ENCODE measurements around the gene PLB1. TPM values are rescaled to one million over a fixed set of nuclear protein-coding genes. Genes with fewer than 3 reads are reported as not detected.

Gene PLB1, protein sequence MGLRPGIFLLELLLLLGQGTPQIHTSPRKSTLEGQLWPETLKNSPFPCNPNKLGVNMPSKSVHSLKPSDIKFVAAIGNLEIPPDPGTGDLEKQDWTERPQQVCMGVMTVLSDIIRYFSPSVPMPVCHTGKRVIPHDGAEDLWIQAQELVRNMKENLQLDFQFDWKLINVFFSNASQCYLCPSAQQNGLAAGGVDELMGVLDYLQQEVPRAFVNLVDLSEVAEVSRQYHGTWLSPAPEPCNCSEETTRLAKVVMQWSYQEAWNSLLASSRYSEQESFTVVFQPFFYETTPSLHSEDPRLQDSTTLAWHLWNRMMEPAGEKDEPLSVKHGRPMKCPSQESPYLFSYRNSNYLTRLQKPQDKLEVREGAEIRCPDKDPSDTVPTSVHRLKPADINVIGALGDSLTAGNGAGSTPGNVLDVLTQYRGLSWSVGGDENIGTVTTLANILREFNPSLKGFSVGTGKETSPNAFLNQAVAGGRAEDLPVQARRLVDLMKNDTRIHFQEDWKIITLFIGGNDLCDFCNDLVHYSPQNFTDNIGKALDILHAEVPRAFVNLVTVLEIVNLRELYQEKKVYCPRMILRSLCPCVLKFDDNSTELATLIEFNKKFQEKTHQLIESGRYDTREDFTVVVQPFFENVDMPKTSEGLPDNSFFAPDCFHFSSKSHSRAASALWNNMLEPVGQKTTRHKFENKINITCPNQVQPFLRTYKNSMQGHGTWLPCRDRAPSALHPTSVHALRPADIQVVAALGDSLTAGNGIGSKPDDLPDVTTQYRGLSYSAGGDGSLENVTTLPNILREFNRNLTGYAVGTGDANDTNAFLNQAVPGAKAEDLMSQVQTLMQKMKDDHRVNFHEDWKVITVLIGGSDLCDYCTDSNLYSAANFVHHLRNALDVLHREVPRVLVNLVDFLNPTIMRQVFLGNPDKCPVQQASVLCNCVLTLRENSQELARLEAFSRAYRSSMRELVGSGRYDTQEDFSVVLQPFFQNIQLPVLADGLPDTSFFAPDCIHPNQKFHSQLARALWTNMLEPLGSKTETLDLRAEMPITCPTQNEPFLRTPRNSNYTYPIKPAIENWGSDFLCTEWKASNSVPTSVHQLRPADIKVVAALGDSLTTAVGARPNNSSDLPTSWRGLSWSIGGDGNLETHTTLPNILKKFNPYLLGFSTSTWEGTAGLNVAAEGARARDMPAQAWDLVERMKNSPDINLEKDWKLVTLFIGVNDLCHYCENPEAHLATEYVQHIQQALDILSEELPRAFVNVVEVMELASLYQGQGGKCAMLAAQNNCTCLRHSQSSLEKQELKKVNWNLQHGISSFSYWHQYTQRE (N-terminal part only)
- total RNA-seq = under 1 TPM; 0.64 to 0.85 TPM

DNA sequence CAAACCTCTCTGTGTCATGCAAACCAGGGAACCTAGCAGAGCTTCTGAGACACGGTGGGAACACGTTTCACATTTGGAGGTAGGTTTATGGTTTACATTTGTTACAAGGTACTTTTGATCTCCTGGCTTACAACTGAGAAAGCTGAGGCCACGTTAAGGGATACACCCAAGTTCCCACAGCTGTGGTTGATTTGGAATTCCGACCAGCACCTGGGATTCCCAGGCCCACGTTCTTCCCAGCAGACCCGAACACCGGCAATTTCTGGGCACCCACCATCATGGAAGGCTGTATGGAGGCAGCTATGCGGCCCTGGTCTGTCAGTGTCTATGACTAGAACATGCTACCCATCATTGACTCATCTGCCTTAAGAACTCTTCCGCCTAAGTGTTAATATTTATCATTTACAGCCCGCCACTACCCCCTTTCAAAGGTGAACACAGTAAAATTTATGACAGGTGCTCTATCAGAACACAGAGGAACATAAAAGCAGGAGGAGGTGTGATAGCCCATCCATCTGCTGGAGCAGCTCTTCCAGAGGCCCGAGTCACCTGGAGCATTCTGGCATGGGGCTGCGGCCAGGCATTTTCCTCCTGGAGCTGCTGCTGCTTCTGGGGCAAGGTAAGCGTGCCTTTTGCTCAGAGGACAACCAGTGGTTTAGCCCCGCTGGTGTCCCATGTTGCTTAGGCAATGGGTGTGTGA lies at the start of gene PLB1:
Gene PLB1, plus strand, starts transcription at position 510 of the 700 bp plus-strand sequence. Its CDS starts 55 bp downstream, at position 565.
- Mint-ChIP-seq H3K9me3 (no peaks in the 10 kb centered on the region), H3K4me1 (ENCODE audit: low read depth) (no peaks in the 10 kb centered on the region), H3K36me3 (no peaks in the 10 kb centered on the region), H3K27me3 (peaks cover 2% of the 10 kb centered on the region), H3K4me3 (no peak within 1 kb of the TSS), H3K27ac (no peak within 1 kb of the TSS)
- DNase-seq = no peak
- intact Hi-C loops (cut with micrococcal nuclease) = no loop called here
- ChIA-PET POLR2A (no interaction called here), CTCF (no interaction called here)

DNA sequence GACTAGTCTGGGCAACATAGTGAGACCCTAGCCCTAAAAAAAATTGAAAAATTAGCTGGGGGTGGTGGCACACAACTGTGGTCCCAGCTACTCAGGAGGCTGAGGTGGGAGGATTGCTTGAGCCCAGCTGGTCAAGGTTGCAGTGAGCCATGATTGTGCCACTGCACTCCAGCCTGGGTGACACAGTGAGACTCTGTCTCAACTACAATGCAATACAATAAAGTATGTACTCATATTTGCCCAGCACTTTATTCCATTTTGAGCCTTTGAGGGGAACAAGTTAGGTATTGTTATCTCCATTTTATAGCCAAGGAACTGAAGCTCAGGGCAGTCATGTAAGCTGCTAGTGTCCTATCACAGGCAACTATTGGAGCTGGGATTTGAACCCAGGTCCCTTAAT lies 49.3 kb upstream of the PLB1 start:
- Mint-ChIP-seq H3K27ac (peak overlapping the region; percentile 99), H3K36me3 (peaks cover 2% of the 10 kb centered on the region), H3K27me3 (peaks cover 4% of the 10 kb centered on the region), H3K4me3 (no peak overlapping the region), H3K9me3 (no peaks in the 10 kb centered on the region), H3K4me1 (ENCODE audit: low read depth) (peaks cover 91% of the 10 kb centered on the region)
- CTCF ChIA-PET = interaction anchor here (0.8 to 2.6 kb wide), 6 partner anchors 11 to 763 kb away, joined by 3 to 17 read pairs (median 6); no protein-coding TSS in a partner anchor
- no peak for DNase-seq
- POLR2A ChIA-PET = interaction anchor here (0.6 to 2.1 kb wide), 6 partner anchors 8 to 56 kb away, joined by 3 to 12 read pairs (median 4); no protein-coding TSS in a partner anchor
- intact Hi-C loops (cut with micrococcal nuclease) = loop anchor here (1.0 to 5.0 kb wide), 4 partner anchors 19 to 724 kb away; partner anchors contain the start of gene MRPL33

DNA sequence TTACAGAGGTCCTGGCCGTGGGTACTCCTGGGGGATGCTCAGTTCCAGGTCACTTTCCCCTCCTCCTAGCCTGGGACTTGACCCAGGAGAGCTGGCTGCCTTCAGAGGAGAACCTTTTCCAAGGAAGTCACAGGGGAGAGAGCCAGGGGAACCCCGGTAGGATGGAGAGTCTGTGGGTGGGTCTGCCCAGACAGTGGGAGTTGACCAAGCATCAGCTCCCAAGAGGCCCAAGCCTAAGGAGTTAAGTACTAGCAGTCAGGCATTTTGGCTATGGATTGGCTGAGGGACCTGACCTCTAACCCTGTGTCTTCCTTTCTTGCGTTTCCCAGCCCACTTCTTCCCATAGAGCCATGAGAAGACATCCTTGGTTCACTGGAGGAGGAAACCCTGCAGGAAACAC lies 48.8 kb upstream of the PLB1 start:
- H3K27ac Mint-ChIP-seq = peak overlapping the region; percentile 99
- no peak overlapping the region for H3K4me3 Mint-ChIP-seq
- intact Hi-C loops (cut with micrococcal nuclease) = loop anchor here (5.0 kb wide), 3 partner anchors 590 to 725 kb away; partner anchors contain the start of gene MRPL33

DNA sequence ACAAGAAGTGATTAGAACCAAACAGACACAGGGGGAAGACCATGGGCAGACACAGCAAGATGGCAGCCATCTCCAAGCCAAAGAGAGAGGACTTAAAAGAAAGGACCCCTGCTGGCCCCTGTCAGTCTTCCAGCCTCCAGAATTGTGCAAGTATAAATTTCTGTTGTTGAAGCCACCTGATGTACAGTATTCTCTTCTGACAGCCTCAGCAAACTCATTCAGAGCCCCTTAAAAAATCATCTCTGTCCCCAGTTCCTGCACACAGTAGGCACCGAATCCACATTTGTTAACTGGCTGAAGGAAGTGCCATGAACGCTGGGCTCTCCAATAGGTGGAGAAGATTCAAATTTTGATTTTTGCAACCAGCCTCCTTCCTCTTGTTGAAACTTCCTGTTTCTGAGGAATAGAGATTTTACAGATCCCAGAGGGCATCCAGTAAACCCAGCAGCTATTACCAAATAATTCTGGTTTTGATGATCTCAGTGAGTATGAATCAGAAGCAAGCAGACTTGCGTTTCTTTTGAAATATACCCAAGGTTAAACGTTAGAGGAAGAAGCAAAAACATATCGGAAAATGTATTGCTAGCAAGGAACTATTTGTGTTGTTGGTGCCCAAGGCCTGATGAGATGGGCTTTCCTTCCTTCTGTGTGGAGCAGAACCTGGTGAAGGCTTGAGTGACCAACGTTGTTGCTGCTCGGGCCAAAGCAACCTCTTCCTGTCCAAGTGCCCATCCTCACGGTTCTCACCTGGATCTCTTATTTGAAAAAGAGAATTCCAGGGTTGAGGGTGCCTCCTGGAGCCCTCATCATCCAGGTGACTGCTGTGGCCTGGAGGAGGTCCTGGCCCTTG lies 47.7 kb upstream of the PLB1 start:
- Mint-ChIP-seq H3K36me3 (peaks cover 2% of the 10 kb centered on the region), H3K4me3 (peak overlapping the region; percentile 47), H3K27ac (peak overlapping the region; percentile 99), H3K9me3 (no peaks in the 10 kb centered on the region), H3K4me1 (ENCODE audit: low read depth) (peaks cover 85% of the 10 kb centered on the region), H3K27me3 (no peaks in the 10 kb centered on the region)
- peak; percentile 51 for DNase-seq
- intact Hi-C loops (cut with micrococcal nuclease) = loop anchor here (1.0 to 5.0 kb wide), 9 partner anchors 24 to 810 kb away; partner anchors contain the start of genes BABAM2, MRPL33 and RBKS
- POLR2A ChIA-PET = interaction anchor here (0.8 to 3.2 kb wide), 9 partner anchors 23 to 694 kb away, joined by 3 to 37 read pairs (median 4); partner anchors contain the start of genes BABAM2, FOSL2 and RBKS
- CTCF ChIA-PET = interaction anchor here (2.4 kb wide), 1 partner anchor 765 kb away, joined by 10 read pairs; no protein-coding TSS in a partner anchor

More for the DNA sequence above, 48.8 kb upstream of the PLB1 start:
- ChIA-PET CTCF (interaction anchor here (0.9 to 2.6 kb wide), 4 partner anchors 12 to 764 kb away, joined by 3 to 17 read pairs (median 9); no protein-coding TSS in a partner anchor), POLR2A (interaction anchor here (0.6 to 2.1 kb wide), 2 partner anchors 54 to 56 kb away, joined by 3 to 12 read pairs; no protein-coding TSS in a partner anchor)
- H3K4me1 Mint-ChIP-seq (ENCODE audit: low read depth) = peaks cover 86% of the 10 kb centered on the region
- no peaks in the 10 kb centered on the region for H3K27me3 Mint-ChIP-seq
- peaks cover 2% of the 10 kb centered on the region for H3K36me3 Mint-ChIP-seq
- DNase-seq = no peak
- no peaks in the 10 kb centered on the region for H3K9me3 Mint-ChIP-seq

DNA sequence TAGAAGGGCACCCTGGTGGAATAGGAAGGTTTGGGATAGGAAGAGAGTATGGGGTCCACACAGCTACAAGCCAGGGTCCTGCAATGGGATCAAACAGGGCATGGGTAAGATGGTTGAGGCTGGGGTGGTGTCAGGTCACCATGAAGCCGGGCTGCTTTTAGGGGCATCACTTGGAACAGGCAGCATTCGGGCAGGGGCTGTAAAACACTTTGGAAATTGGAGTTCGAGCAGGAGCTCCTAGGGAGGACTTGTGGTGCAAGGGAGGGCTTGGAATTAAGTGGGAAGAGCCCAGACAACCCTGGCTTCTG lies 47.1 kb upstream of the PLB1 start:
- Mint-ChIP-seq H3K4me1 (ENCODE audit: low read depth) (peaks cover 82% of the 10 kb centered on the region), H3K27me3 (no peaks in the 10 kb centered on the region), H3K9me3 (no peaks in the 10 kb centered on the region), H3K36me3 (no peaks in the 10 kb centered on the region), H3K4me3 (peak overlapping the region; percentile 47), H3K27ac (peak overlapping the region; percentile 99)
- CTCF ChIA-PET = interaction anchor here (1.4 to 1.5 kb wide), 2 partner anchors 12 to 726 kb away, joined by 3 to 5 read pairs; no protein-coding TSS in a partner anchor
- no peak for DNase-seq
- POLR2A ChIA-PET = interaction anchor here (0.8 to 3.2 kb wide), 12 partner anchors 24 to 695 kb away, joined by 3 to 37 read pairs (median 4); partner anchors contain the start of genes BABAM2, FOSL2 and RBKS
- intact Hi-C loops (cut with micrococcal nuclease) = loop anchor here (1.0 to 5.0 kb wide), 10 partner anchors 24 to 810 kb away; partner anchors contain the start of genes BABAM2, MRPL33 and RBKS

DNA sequence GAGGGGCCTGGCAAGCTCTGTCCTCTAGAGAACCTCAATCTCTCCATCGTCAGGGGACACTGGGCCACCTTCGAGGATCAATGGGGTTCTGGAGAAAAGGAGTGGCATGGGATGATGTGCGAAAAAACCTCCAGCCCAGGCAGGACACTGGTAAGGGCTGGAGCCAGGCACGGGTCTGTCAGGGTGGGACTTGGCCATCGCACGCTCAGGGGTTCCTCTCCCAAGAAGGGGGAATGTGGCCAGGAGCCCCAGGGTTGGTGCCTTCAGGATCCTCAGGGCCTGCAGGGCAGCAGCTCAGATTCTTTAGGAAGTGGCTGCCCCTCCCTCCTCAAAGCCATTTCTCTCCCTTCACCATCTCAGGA lies 46.8 kb upstream of the PLB1 start:
- POLR2A ChIA-PET = interaction anchor here (0.7 to 3.2 kb wide), 15 partner anchors 17 to 695 kb away, joined by 3 to 37 read pairs (median 4); partner anchors contain the start of genes BABAM2, FOSL2 and RBKS
- H3K27ac Mint-ChIP-seq = peak overlapping the region; percentile 99
- no peaks in the 10 kb centered on the region for H3K36me3 Mint-ChIP-seq
- H3K9me3 Mint-ChIP-seq = no peaks in the 10 kb centered on the region
- peaks cover 80% of the 10 kb centered on the region for H3K4me1 Mint-ChIP-seq (ENCODE audit: low read depth)
- CTCF ChIA-PET = interaction anchor here (0.6 to 2.2 kb wide), 6 partner anchors 12 to 726 kb away, joined by 3 to 8 read pairs (median 3); partner anchors contain the start of gene FOSL2
- H3K4me3 Mint-ChIP-seq = no peak overlapping the region
- H3K27me3 Mint-ChIP-seq = no peaks in the 10 kb centered on the region
- intact Hi-C loops (cut with micrococcal nuclease) = loop anchor here (1.0 to 5.0 kb wide), 6 partner anchors 173 to 727 kb away; partner anchors contain the start of genes BABAM2, MRPL33 and RBKS
- no peak for DNase-seq

DNA sequence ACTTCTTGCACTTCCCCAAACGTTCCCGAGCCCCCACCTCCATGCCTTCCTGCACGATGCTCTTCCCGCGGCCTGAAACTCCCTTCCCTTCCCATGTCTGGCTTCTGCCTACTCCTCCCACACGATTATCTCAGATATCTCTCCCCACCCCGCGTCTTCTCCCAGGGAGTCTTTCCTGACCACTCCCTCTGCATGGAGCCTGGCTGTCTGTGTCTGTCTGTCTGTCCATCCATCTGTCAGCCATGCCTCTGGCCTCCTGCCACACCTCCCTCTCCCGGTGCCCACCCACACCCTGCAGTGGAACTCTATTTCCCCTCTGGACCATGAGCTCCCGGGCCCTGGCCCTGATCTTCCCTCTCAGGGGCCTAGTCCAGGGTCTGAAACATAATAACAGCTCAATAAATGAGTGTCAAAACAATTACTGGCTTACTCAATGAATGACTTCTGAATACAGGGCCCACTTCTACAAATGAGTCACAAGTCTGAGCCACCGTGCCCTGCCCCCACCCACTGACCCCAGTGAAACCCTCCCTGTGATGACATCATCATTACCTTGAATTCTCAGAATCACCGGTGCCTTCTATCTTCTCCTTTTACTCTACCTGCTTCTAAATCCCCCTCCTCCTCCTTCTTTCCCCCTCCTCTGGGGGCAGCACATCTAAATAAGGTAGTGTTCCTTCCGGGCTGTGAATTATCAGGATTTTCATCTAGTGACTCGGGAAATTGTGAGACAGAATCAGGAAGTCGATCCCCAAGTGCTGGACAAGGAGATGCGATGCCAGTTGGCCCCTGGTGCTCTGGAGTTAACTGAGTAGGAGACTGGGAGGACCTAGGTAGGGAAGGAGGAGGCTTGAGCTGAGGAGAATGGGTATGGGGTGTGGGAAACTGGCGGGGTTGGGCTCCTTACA lies 46.1 kb upstream of the PLB1 start:
- Mint-ChIP-seq H3K4me1 (ENCODE audit: low read depth) (peaks cover 73% of the 10 kb centered on the region), H3K36me3 (no peaks in the 10 kb centered on the region), H3K27me3 (no peaks in the 10 kb centered on the region), H3K27ac (peak overlapping the region; percentile 99), H3K4me3 (peak overlapping the region; percentile 79), H3K9me3 (no peaks in the 10 kb centered on the region)
- intact Hi-C loops (cut with micrococcal nuclease) = loop anchor here (1.0 to 5.0 kb wide), 8 partner anchors 39 to 747 kb away; partner anchors contain the start of genes BABAM2, MRPL33 and RBKS
- ChIA-PET POLR2A (interaction anchor here (0.7 to 3.2 kb wide), 14 partner anchors 16 to 696 kb away, joined by 3 to 37 read pairs (median 4); partner anchors contain the start of genes BABAM2, FOSL2 and RBKS), CTCF (interaction anchor here (0.6 to 2.2 kb wide), 6 partner anchors 11 to 727 kb away, joined by 3 to 8 read pairs (median 3); partner anchors contain the start of gene FOSL2)
- DNase-seq = peak; percentile 96

DNA sequence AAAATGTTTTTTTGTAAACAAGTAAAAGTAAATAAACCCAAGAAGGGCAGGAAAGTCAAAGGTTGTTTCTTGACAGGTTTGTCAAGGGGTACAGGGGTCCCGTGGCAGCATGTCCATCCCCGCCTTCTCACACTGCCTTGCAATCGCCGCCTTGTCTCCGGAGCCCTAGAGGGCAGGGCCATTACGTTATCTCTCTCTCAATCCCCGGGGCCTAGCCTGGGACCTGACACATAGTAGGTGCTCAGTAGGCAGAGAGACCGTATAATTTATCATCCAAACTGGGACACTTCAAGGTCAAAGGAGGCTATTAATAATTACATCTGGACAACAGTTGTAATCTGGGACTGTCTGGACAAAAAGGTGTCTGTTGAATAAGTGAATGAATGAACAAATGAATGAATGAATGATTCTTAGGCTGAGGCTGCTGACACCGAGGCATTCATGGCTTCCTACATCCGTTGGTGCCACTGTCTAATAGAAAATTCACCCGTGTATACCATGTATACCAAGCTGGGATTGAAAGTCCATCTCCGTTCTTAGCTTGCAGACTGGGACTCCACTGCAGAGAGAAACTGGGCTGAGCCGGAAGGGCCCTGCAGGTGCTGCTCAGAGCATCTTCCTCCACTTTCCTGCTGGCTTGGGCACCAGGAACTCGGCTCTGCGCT lies 44.8 kb upstream of the PLB1 start:
- Mint-ChIP-seq H3K4me1 (ENCODE audit: low read depth) (peaks cover 60% of the 10 kb centered on the region), H3K4me3 (peak overlapping the region; percentile 79), H3K9me3 (no peaks in the 10 kb centered on the region), H3K36me3 (no peaks in the 10 kb centered on the region), H3K27me3 (no peaks in the 10 kb centered on the region), H3K27ac (peak overlapping the region; percentile 99)
- DNase-seq = no peak
- ChIA-PET POLR2A (interaction anchor here (1.8 to 3.2 kb wide), 3 partner anchors 59 to 559 kb away, joined by 4 to 37 read pairs (median 9); partner anchors contain the start of gene FOSL2), CTCF (interaction anchor here (2.2 kb wide), 1 partner anchor 697 kb away, joined by 8 read pairs; no protein-coding TSS in a partner anchor)
- intact Hi-C loops (cut with micrococcal nuclease) = loop anchor here (1.0 to 5.0 kb wide), 2 partner anchors 41 to 749 kb away; no protein-coding TSS in a partner anchor
